ENCODE measurements around the gene AR. TPM values are rescaled to one million over a fixed set of nuclear protein-coding genes. Genes with fewer than 3 reads are reported as not detected.

The AR gene
- total and polyA plus RNA-seq, 2 of the 4 experiments (the other 2 are of a cell fraction): 1.5 to 4.7 TPM

GRCh38 chrX:67654301-67654700, 110.5 kb downstream of the AR start:
- no peak overlapping the region for H2BK15ac ChIP-seq (ENCODE audit: low read depth, low read length)
- no peaks in the 10 kb centered on the region for H3K79me1 ChIP-seq (ENCODE audit: low read depth in 1 of 2, low read length in 2 of 2)
- H2AFZ ChIP-seq (replicated peaks; ENCODE audit: low read length, poor library complexity): no peak overlapping the region
- H3K9me1 ChIP-seq (ENCODE audit: insufficient read depth, low read length): no peaks in the 10 kb centered on the region
- no peak overlapping the region for H2AK9ac ChIP-seq (replicated peaks; ENCODE audit: low read depth, low read length, poor library complexity)
- CTCF ChIA-PET: no interaction called here
- no peak for TF ChIP-seq POLR2A (IDR thresholded peaks at IDR 0.05; ENCODE audit: low read depth, low read length)
- H3K4me3 ChIP-seq (ENCODE audit: insufficient read depth, low read depth, low read length): no peak overlapping the region
- no peak overlapping the region for H4K8ac ChIP-seq (ENCODE audit: low read depth in 2 of 2, low read length in 2 of 2)
- no peaks in the 10 kb centered on the region for H4K20me1 ChIP-seq (ENCODE audit: insufficient read depth, low read length)
- dilution Hi-C loops (cut with HindIII; ENCODE audit: low sequenced_read_pairs, unreplicated experiment) (no loop called here), intact Hi-C loops (cut with micrococcal nuclease) (no loop called here), in situ Hi-C loops (cut with MboI; ENCODE audit: low sequenced_read_pairs) (no loop called here)
- H3K27me3 ChIP-seq (ENCODE audit: control insufficient read depth, insufficient read depth, low read length): no peaks in the 10 kb centered on the region
- BruUV-seq (replicated peaks): no TSS peak
- no peak overlapping the region for H3K14ac ChIP-seq (replicated peaks; ENCODE audit: low read depth, low read length)
- no peak overlapping the region for H4K91ac ChIP-seq (ENCODE audit: insufficient read depth, low read depth, low read length)
- no peak overlapping the region for H3K4ac ChIP-seq (ENCODE audit: low read depth, low read length)
- no peaks in the 10 kb centered on the region for H3K4me1 ChIP-seq (ENCODE audit: control insufficient read depth, insufficient read depth, low read length)
- no peak overlapping the region for H3K23ac ChIP-seq (ENCODE audit: low read depth, low read length)
- H3K27ac ChIP-seq (ENCODE audit: insufficient read depth, low read length): no peak overlapping the region
- no peak overlapping the region for H2BK5ac ChIP-seq (ENCODE audit: low read depth, low read length, poor library complexity, severe bottlenecking)
- no peaks in the 10 kb centered on the region for H3K9me3 ChIP-seq (ENCODE audit: control insufficient read depth, insufficient read depth, low read length)
- POLR2A ChIA-PET (ENCODE audit: unreplicated experiment): no interaction called here
- no peak overlapping the region for H4K5ac ChIP-seq (ENCODE audit: low read depth, low read length)
- H3K9ac ChIP-seq (ENCODE audit: low read depth, low read length): no peak overlapping the region
- H3K18ac ChIP-seq (ENCODE audit: low read depth, low read length): no peak overlapping the region
- ATAC-seq (ENCODE audit: low read depth) (no peak), DNase-seq (no peak)
- no peak overlapping the region for H3K4me2 ChIP-seq (ENCODE audit: low read depth, low read length)
- WGBS, 2 experiments (ENCODE audit: extremely low coverage in 2 of 2, insufficient read length in 1 of 2): no CpG with 5 or more reads among the region's 1 CpG
- no peak overlapping the region for H2AK5ac ChIP-seq (ENCODE audit: low read depth, low read length)
- no peak overlapping the region for H2BK20ac ChIP-seq (ENCODE audit: low read depth, low read length)
- H2BK120ac ChIP-seq (ENCODE audit: low read depth, low read length): no peak overlapping the region
- no peak overlapping the region for H3K56ac ChIP-seq (ENCODE audit: extremely low read depth, insufficient read depth, low read length)
- H3K36me3 ChIP-seq (ENCODE audit: control insufficient read depth, insufficient read depth, low read length): no peaks in the 10 kb centered on the region

All from IMR-90 (cell line).